Sigmoid colon (tissue), 4 donors: ENCODE results near the gene RTP1.

Source experiments
- CTCF ChIP-seq, 4 experiments: fragments of 450-650 bp in 3 of 4; fragments of 200-600 bp in 1 of 4; IDR thresholded peaks; one replicate each; pipeline ENCODE4 v1.5.1; 2016 to 2019; ENCODE audit warnings: antibody characterized with exemption in 4 of 4, mild to moderate bottlenecking in 3 of 4, moderate library complexity in 2 of 4
- EP300 ChIP-seq, 4 donors: sonication (generic); formaldehyde crosslinking; IDR thresholded peaks; one replicate each; pipeline ENCODE4 v1.6.1; 2017; ENCODE audit warnings: antibody characterized with exemption in 4 of 4
- POLR2A ChIP-seq, 2 donors: fragments of 450-650 bp; IDR thresholded peaks; one replicate each; pipeline ENCODE4 v1.6.1; 2016; ENCODE audit warnings: antibody characterized with exemption in 2 of 2, mild to moderate bottlenecking in 2 of 2, moderate library complexity in 2 of 2

- TF ChIP-seq EP300 (IDR thresholded peaks at IDR 0.05) (no peak), CTCF (IDR thresholded peaks at IDR 0.05) (no peak), POLR2A (IDR thresholded peaks at IDR 0.05) (no peak)
Measured at GRCh38 chr3:187172929-187173328, 24.4 kb upstream of the RTP1 start.
